ENCODE data around the gene CDC42EP4.
"Not testable (repeated sequence)": the region's sequence is repeated elsewhere in the genome, so short reads cannot be mapped to it uniquely, and the experiment has no call there.

Gene CDC42EP4

DNA sequence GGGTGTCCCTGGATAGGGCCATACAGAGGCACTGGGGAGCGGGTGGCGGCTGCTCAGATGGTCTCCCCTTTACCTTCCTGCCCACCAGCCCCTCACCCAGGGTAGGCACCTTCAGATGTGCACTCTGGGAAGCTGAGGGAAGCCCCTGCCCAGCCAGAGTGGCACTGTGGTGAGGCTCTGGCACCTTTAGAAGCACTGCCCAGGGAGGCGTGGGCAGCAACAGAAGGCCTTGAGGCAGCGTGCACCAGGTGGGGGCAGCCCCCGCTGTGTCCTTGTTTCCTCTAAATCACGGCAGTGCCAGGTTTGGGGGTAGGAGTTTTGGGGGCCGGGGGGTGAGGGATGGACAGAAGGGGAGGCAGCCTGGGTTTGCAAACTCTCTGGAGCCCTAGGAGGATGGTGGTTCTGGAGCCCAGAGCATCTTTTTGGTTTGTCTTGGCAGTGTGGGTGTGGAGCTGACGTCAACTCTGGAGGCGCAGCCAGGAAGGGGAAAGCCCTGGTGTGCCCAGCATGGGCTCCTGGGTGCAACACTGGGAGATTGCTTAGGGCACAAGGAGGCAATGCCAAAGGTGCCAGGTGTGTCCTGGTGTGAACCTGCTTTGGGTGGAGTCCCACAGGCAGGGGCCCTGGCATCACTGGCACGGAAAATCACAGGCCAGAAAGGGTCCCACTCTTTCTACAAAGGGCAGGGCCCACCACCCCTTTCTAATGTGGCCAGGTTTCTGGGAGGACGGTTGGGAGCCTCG, 23.1 kb upstream of the CDC42EP4 start:
- TF ChIP-seq, protein P1, sequence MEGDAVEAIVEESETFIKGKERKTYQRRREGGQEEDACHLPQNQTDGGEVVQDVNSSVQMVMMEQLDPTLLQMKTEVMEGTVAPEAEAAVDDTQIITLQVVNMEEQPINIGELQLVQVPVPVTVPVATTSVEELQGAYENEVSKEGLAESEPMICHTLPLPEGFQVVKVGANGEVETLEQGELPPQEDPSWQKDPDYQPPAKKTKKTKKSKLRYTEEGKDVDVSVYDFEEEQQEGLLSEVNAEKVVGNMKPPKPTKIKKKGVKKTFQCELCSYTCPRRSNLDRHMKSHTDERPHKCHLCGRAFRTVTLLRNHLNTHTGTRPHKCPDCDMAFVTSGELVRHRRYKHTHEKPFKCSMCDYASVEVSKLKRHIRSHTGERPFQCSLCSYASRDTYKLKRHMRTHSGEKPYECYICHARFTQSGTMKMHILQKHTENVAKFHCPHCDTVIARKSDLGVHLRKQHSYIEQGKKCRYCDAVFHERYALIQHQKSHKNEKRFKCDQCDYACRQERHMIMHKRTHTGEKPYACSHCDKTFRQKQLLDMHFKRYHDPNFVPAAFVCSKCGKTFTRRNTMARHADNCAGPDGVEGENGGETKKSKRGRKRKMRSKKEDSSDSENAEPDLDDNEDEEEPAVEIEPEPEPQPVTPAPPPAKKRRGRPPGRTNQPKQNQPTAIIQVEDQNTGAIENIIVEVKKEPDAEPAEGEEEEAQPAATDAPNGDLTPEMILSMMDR (IDR thresholded peaks at IDR 0.05): no peak
- no peak overlapping the region for H3K27ac ChIP-seq
- no peak overlapping the region for H3K4me3 ChIP-seq (ENCODE audit: low read depth, low read length)
- H3K36me3 ChIP-seq (ENCODE audit: control insufficient read depth, insufficient read depth, low read length): no peaks in the 10 kb centered on the region
- no peak overlapping the region for H3K9ac ChIP-seq
- no peak overlapping the region for H3K4me2 ChIP-seq (ENCODE audit: low read length)
- H2AFZ ChIP-seq: no peak overlapping the region
- no peaks in the 10 kb centered on the region for H3K4me1 ChIP-seq
- H3K79me2 ChIP-seq: no peaks in the 10 kb centered on the region
- no peaks in the 10 kb centered on the region for H3K27me3 ChIP-seq (ENCODE audit: control insufficient read depth, insufficient read depth, low read length)
- H3K9me3 ChIP-seq (ENCODE audit: control insufficient read depth, low read length): no peaks in the 10 kb centered on the region

DNA sequence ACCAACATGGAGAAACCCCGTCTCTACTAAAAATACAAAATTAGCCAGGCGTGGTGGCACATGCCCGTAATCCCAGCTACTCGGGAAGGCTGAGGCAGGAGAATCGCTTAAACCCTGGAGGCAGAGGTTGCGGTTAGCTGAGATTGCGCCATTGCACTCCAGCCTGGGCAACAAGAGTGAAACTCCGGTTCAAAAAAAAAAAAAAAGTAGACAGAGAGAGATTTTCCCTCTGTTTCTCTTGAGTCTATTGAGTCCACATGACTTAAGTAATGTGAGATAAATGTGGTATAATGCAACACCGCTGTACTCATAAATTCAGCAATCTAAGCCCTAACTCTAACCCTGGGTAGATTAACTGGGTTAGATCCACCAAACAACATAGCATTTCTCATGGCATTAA, 21.6 kb upstream of the CDC42EP4 start:
- not testable (repeated sequence) for H3K9me3 ChIP-seq (ENCODE audit: control insufficient read depth, low read length); H3K9ac ChIP-seq; H3K4me2 ChIP-seq (ENCODE audit: low read length); H3K79me2 ChIP-seq; H2AFZ ChIP-seq; H3K4me3 ChIP-seq (ENCODE audit: low read depth, low read length); H3K27me3 ChIP-seq (ENCODE audit: control insufficient read depth, insufficient read depth, low read length); H3K36me3 ChIP-seq (ENCODE audit: control insufficient read depth, insufficient read depth, low read length); H3K4me1 ChIP-seq; H3K27ac ChIP-seq

DNA sequence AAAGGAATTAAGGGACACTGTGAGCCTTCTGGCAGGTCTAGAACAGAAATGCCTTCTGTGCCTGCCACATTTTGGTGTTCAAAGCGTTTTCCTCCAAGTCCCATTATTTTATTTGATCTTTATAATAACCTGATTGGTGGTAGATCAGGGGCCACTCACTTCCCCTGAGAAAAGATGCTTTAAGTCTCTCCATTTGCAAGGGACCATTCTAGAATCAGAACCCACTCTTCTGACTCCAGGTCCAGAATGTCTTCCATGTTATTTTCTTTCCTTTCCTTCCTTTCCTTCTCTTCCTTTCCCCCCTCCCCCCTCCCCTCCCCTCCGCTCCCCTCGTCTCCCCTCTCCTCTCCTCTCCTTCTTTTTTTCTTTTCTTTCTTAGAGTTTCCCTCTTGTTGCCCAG, 19.3 kb upstream of the CDC42EP4 start:
- H3K9me3 ChIP-seq (ENCODE audit: control insufficient read depth, low read length): no peaks in the 10 kb centered on the region
- no peak overlapping the region for H3K9ac ChIP-seq
- no peak overlapping the region for H3K27ac ChIP-seq
- H3K4me1 ChIP-seq: no peaks in the 10 kb centered on the region
- no peaks in the 10 kb centered on the region for H3K79me2 ChIP-seq
- no peaks in the 10 kb centered on the region for H3K36me3 ChIP-seq (ENCODE audit: control insufficient read depth, insufficient read depth, low read length)
- no peak overlapping the region for H3K4me3 ChIP-seq (ENCODE audit: low read depth, low read length)
- no peaks in the 10 kb centered on the region for H3K27me3 ChIP-seq (ENCODE audit: control insufficient read depth, insufficient read depth, low read length)
- TF ChIP-seq, protein P1 (IDR thresholded peaks at IDR 0.05): no peak
- no peak overlapping the region for H2AFZ ChIP-seq
- no peak overlapping the region for H3K4me2 ChIP-seq (ENCODE audit: low read length)

DNA sequence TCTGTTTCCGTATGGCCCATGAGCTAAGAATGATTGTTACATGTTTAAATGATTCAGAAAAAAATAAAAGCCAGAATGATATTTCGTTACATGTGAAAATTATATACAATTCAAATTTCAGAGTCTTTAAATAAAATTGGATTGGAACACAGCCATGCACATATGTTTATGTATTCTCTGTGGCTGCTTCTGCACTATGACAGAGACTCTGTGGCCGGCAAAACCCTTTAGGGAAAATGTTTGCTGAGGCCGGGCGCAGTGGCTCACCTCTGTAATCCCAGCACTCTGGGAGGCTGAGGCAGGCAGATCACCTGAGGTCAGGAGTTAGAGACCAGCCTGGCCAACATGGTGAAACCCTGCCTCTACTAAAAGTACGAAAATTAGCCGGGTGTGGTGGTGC, 15.9 kb upstream of the CDC42EP4 start:
- TF ChIP-seq, protein P1 (IDR thresholded peaks at IDR 0.05): no peak
- peaks cover 2% of the 10 kb centered on the region for H3K4me1 ChIP-seq
- no peak overlapping the region for H2AFZ ChIP-seq
- H3K9ac ChIP-seq: no peak overlapping the region
- H3K79me2 ChIP-seq: no peaks in the 10 kb centered on the region
- no peaks in the 10 kb centered on the region for H3K36me3 ChIP-seq (ENCODE audit: control insufficient read depth, insufficient read depth, low read length)
- no peak overlapping the region for H3K4me3 ChIP-seq (ENCODE audit: low read depth, low read length)
- H3K4me2 ChIP-seq (ENCODE audit: low read length): no peak overlapping the region
- H3K9me3 ChIP-seq (ENCODE audit: control insufficient read depth, low read length): no peaks in the 10 kb centered on the region
- H3K27ac ChIP-seq: no peak overlapping the region
- no peaks in the 10 kb centered on the region for H3K27me3 ChIP-seq (ENCODE audit: control insufficient read depth, insufficient read depth, low read length)

DNA sequence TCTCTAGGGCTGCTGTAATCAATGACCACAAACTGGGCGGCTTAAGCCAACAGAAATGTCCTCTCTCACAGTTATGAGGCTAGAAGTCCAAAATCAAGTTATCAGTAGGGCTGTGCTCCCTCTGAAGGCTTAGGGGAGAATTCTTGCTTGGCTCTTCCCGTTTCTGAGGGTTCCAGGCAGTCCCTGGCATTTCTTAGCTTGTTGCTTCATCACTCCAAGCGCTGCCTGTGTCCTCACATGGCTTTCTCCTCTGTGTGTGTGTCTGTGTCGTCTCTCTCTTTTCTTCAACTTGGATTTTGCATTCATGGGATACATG, 13.7 kb upstream of the CDC42EP4 start:
- TF ChIP-seq, protein P1 (IDR thresholded peaks at IDR 0.05): no peak
- no peak overlapping the region for H3K4me2 ChIP-seq (ENCODE audit: low read length)
- H3K4me1 ChIP-seq: peaks cover 2% of the 10 kb centered on the region
- no peak overlapping the region for H3K27ac ChIP-seq
- no peak overlapping the region for H3K4me3 ChIP-seq (ENCODE audit: low read depth, low read length)
- H3K9ac ChIP-seq: no peak overlapping the region
- H3K27me3 ChIP-seq (ENCODE audit: control insufficient read depth, insufficient read depth, low read length): no peaks in the 10 kb centered on the region
- no peaks in the 10 kb centered on the region for H3K79me2 ChIP-seq
- H3K36me3 ChIP-seq (ENCODE audit: control insufficient read depth, insufficient read depth, low read length): no peaks in the 10 kb centered on the region
- H3K9me3 ChIP-seq (ENCODE audit: control insufficient read depth, low read length): no peaks in the 10 kb centered on the region
- H2AFZ ChIP-seq: no peak overlapping the region
